HepG2 (cell line): Measurements from ENCODE around the gene ZNF316. TPM values are rescaled to one million over a fixed set of nuclear protein-coding genes. Genes with fewer than 3 reads are reported as not detected.

Source experiments
- ATAC-seq: fragments of 200-7000 bp; cut with Tn5 transposase; 3 replicates; pipeline ENCODE4 v1.9.1; 2020; ENCODE audit warnings: mild to moderate bottlenecking, moderate library complexity
- BruUV-seq: library from RNA; stranded (reverse); fragments of 400-500 nt; replicated peaks from 2 replicates; lab custom pipeline; 2021; lab: Mats Ljungman, UMichigan
- CTCF ChIA-PET: fragments of 300-600 bp; formaldehyde crosslinking; extraction: SDS; loops from one replicate; lab custom pipeline; 2021; ENCODE audit warnings: low total read pairs, inconsistent platforms, low intra/inter-chr PET ratio; lab: Yijun Ruan, JAX
- POLR2A ChIA-PET: fragments of 350-600 bp; sonication (Branson Sonifier 250); formaldehyde crosslinking; loops from one replicate; lab custom pipeline; 2020; ENCODE audit warnings: antibody characterized with exemption, inconsistent platforms; lab: Yijun Ruan, JAX
- DNase-seq: peaks from one replicate; pipeline ENCODE4 v3.0.0-alpha.2; 2015; ENCODE audit warnings: low spot score
- FAIRE-seq: peaks from 3 replicates; lab custom pipeline; 2011; peaks lifted over from hg19 to GRCh38; lab: Jason Lieb, UNC
- H2AFZ ChIP-seq: one replicate; pipeline ENCODE4 v1.6.1; 2011; ENCODE audit warnings: low read length, inconsistent platforms
- H3K27ac ChIP-seq: fragments of 300-600 bp; 3 replicates; pipeline ENCODE4 v1.8.0; 2011; ENCODE audit warnings: mixed run types, mild to moderate bottlenecking, mixed read lengths, low read length, inconsistent platforms; ENCODE audit not compliant: insufficient read depth; ENCODE audit errors: extremely low read length
- H3K27me3 ChIP-seq, 2 experiments: fragments of 200-600 bp in 1 of 2; 2 replicates in 1 of 2; 3 replicates in 1 of 2; pipeline versions ENCODE4 v1.6.0 to v1.8.0; 2011; ENCODE audit warnings: low read length in 2 of 2, mild to moderate bottlenecking in 2 of 2, moderate library complexity in 2 of 2, inconsistent platforms in 1 of 2; ENCODE audit not compliant: insufficient read depth in 2 of 2, control insufficient read depth in 1 of 2
- H3K36me3 ChIP-seq, 2 experiments: fragments of 200-600 bp in 1 of 2; replicated peaks in 1 of 2; 2 replicates in 1 of 2; 3 replicates in 1 of 2; pipeline versions ENCODE4 v1.5.1 to v1.8.0; 2011; ENCODE audit warnings: low read length in 2 of 2, inconsistent platforms in 1 of 2; ENCODE audit not compliant: insufficient read depth in 2 of 2, control insufficient read depth in 1 of 2
- H3K4me1 ChIP-seq: 2 replicates; pipeline ENCODE4 v1.5.1; 2012; ENCODE audit warnings: low read length, inconsistent platforms; ENCODE audit not compliant: insufficient read depth
- H3K4me2 ChIP-seq: 2 replicates; pipeline ENCODE4 v1.6.0; 2011; ENCODE audit warnings: low read depth, low read length, inconsistent platforms
- H3K4me3 ChIP-seq, 3 experiments: fragments of 200-600 bp in 1 of 3; sonication (generic), shearing (Covaris generic) in 1 of 3; replicated peaks in 1 of 3; 2 replicates each; pipeline ENCODE4 v1.5.1; 2011 to 2016; ENCODE audit warnings: low read length in 3 of 3, inconsistent platforms in 2 of 3, low read depth in 2 of 3, mild to moderate bottlenecking in 2 of 3, control low read depth in 1 of 3, mixed read lengths in 1 of 3; ENCODE audit not compliant: insufficient read depth in 1 of 3
- H3K79me2 ChIP-seq: one replicate; pipeline ENCODE4 v1.6.1; 2011; ENCODE audit warnings: low read length, inconsistent platforms; ENCODE audit not compliant: insufficient read depth
- H3K9ac ChIP-seq: 2 replicates; pipeline ENCODE4 v1.6.0; 2011; ENCODE audit warnings: mild to moderate bottlenecking, low read depth, low read length, inconsistent platforms; ENCODE audit not compliant: insufficient read depth
- H3K9me3 ChIP-seq: 2 replicates; pipeline ENCODE4 v1.5.1; 2012; ENCODE audit warnings: mild to moderate bottlenecking, low read length
- H4K20me1 ChIP-seq: 2 replicates; pipeline ENCODE4 v1.6.0; 2011; ENCODE audit warnings: inconsistent platforms, mild to moderate bottlenecking, low read length, moderate library complexity; ENCODE audit not compliant: insufficient read depth
- HDAC6 ChIP-seq: fragments of 200-600 bp; sonication (generic); IDR thresholded peaks from 2 replicates; pipeline ENCODE4 v1.7.0; 2017; ENCODE audit warnings: mild to moderate bottlenecking, antibody characterized with exemption, low read length, low read depth
- KDM5A ChIP-seq: fragments of 200-600 bp; sonication (generic); IDR thresholded peaks from 2 replicates; pipeline ENCODE4 v1.7.0; 2018; ENCODE audit warnings: antibody characterized with exemption, mild to moderate bottlenecking, low read length, borderline replicate concordance
- MEF2D ChIP-seq: sonication (generic); formaldehyde crosslinking; IDR thresholded peaks from 2 replicates; pipeline ENCODE4 v1.5.1; 2020; ENCODE audit warnings: mild to moderate bottlenecking, missing genetic modification reagents
- NR2F6 ChIP-seq, 2 experiments: IDR thresholded peaks; 2 replicates each; pipeline ENCODE4 v1.6.1; 2016; ENCODE audit warnings: antibody characterized with exemption in 1 of 2, mild to moderate bottlenecking in 1 of 2
- PHF20 ChIP-seq: sonication (generic); formaldehyde crosslinking; IDR thresholded peaks from 2 replicates; pipeline ENCODE4 v1.5.0; 2020; ENCODE audit warnings: mild to moderate bottlenecking, missing genetic modification reagents
- SNAI1 ChIP-seq: sonication (generic); formaldehyde crosslinking; IDR thresholded peaks from 2 replicates; pipeline ENCODE4 v1.5.0; 2020; ENCODE audit warnings: mild to moderate bottlenecking, missing genetic modification reagents, borderline replicate concordance
- ZNF629 ChIP-seq: sonication (generic); formaldehyde crosslinking; conservative IDR thresholded peaks from 2 replicates; pipeline ENCODE4 v1.5.0; 2020; ENCODE audit warnings: missing genetic modification reagents
- ZSCAN25 ChIP-seq: sonication (generic); formaldehyde crosslinking; IDR thresholded peaks from 2 replicates; pipeline ENCODE4 v1.8.0; 2022; ENCODE audit warnings: mild to moderate bottlenecking, missing genetic modification reagents
- ZSCAN9 ChIP-seq: IDR thresholded peaks from 2 replicates; pipeline ENCODE4 v1.6.1; 2016; ENCODE audit warnings: borderline replicate concordance
- WGBS: methylation state at CpG from one replicate; pipeline ENCODE4 v1.1.6; 2017; ENCODE audit warnings: low lambda C conversion rate; 5-methylcytosine and 5-hydroxymethylcytosine counted together
- in situ Hi-C: cut with HindIII; loops from 2 replicates; pipeline ENCODE4 v1.10.0; 2017; ENCODE audit warnings: low pct_unique_long_range_greater_than_20kb; ENCODE audit not compliant: extremely low pct_ligation_motif_present
- intact Hi-C: fragments of 100-400 bp; cut with micrococcal nuclease; formaldehyde crosslinking; loops from one replicate; pipeline ENCODE4 v1.10.0; 2022; ENCODE audit not compliant: unreplicated experiment
- polyA plus RNA-seq, 8 experiments: library from polyadenylated mRNA; depleted of rRNA in 3 of 8; stranded (reverse) in 7 of 8; unstranded in 1 of 8; fragments of >200 nt; fragmentation: Illumina TruSeq in 4 of 8; extraction: Trizol in 4 of 8; gene quantifications; 2 replicates each; pipeline versions ENCODE4 v1.2.1 to v1.2.3, GENCODE V29; 2011 to 2016; ENCODE audit warnings: low read depth in 4 of 8, missing spikeins in 1 of 8, mixed read lengths in 1 of 8; ENCODE audit not compliant: insufficient read depth in 1 of 8
- total RNA-seq, 5 experiments: library from RNA; depleted of rRNA; stranded (reverse); fragments of >200 nt; fragmentation: Illumina TruSeq; extraction: Trizol; gene quantifications; 2 replicates each; pipeline ENCODE4 v1.2.3, GENCODE V29; 2016; ENCODE audit warnings: low read depth in 1 of 5
- TF ChIP-seq, protein P1 (sequence below): sonication (generic); formaldehyde crosslinking; IDR thresholded peaks from 2 replicates; pipeline ENCODE4 v1.5.1; 2020; ENCODE audit warnings: mild to moderate bottlenecking, missing genetic modification reagents, borderline replicate concordance
- TF ChIP-seq, protein P2 (sequence below): sonication (generic); formaldehyde crosslinking; IDR thresholded peaks from 2 replicates; pipeline ENCODE4 v1.4.0; 2020; ENCODE audit warnings: missing genetic modification reagents, borderline replicate concordance
- TF ChIP-seq, protein P3 (sequence below): sonication (generic); formaldehyde crosslinking; IDR thresholded peaks from 2 replicates; pipeline ENCODE4 v1.5.0; 2020; ENCODE audit warnings: mild to moderate bottlenecking, missing genetic modification reagents, moderate library complexity

Gene ZNF316
- total and polyA plus RNA-seq, 2 of the 13 experiments (the other 11 are each of a cell fraction or from before 2014, with no cell fraction given): 4.3 to 9.9 TPM

DNA sequence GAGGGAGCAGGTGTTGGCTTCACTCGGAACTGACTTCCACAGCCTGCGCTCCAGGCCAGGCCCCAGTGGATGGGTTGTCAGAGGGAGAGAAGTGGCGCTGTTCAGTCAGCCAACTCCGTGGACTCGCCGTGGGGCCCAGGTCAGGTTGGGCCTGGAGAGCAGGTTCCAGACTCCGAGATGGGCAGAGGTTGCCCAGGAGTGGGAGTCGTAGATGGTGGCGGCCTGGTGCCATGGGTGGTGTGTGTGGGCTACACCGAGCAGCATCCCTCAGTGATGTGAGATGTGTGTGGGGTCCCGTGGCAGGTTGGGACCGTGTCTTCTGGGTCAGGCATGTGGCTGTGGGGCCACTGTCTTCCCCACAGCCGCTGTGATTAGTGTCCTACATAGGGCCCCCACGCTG is 10.4 kb downstream of the ZNF316 start (continued):
- TF ChIP-seq KDM5A: no peak
- TF ChIP-seq SNAI1 (CRISPR knock-in tag): no peak
- TF ChIP-seq, protein P1, sequence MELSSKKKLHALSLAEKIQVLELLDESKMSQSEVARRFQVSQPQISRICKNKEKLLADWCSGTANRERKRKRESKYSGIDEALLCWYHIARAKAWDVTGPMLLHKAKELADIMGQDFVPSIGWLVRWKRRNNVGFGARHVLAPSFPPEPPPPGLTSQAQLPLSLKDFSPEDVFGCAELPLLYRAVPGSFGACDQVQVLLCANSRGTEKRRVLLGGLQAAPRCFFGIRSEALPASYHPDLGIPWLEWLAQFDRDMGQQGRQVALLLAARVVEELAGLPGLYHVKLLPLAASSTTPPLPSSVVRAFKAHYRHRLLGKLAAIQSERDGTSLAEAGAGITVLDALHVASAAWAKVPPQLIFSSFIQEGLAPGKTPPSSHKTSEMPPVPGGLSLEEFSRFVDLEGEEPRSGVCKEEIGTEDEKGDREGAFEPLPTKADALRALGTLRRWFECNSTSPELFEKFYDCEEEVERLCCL (CRISPR knock-in tag): no peak
- no peak for TF ChIP-seq PHF20
- TF ChIP-seq, all 625 proteins: peak for 0

DNA sequence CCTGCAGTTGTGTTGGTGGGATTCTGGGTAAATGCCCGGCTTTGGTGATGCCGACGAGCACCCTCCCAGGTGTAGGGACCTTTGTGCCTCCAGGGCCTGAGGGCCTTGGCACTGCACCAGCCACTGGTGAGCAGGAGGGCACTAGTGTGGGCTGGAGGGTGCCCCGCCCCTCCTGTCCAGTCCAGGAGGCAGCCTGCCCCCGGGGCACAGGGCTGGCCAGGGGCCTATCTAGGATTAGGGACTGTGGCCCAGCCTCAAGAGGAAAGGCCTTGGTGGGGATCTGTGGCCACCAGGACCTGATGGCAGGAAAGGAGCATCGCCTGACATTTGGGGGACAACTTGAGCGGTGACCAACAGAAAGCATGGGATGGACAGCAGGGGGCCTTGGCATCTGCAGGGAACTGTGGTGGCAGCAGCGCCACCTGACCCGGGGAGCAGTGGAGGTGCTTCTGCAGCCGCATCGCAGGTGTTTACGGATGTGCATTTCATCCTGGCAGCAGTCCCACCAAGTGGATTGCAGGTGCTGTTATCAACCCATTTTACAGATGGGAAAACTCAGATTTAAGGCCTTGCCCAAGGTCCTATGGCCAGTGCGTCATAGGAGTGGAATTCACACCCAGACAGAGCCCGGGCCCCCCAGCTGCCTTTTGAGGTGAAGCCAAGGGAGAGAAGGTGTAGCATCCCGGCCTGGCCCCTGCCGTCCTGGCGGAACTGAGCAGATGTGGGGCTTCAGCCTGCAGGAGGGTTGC is 11.1 kb downstream of the ZNF316 start:
- no peaks in the 10 kb centered on the region for H3K4me1 ChIP-seq
- H4K20me1 ChIP-seq: no peaks in the 10 kb centered on the region
- no TSS peak for BruUV-seq
- ATAC-seq (no peak), DNase-seq (no peak), FAIRE-seq (no peak)
- no peak overlapping the region for H3K4me2 ChIP-seq
- WGBS: 97% methylated on average over 12 of the region's 17 CpGs
- no peaks in the 10 kb centered on the region for H3K9me3 ChIP-seq
- intact Hi-C loops: no loop called here
- no peak overlapping the region for H3K9ac ChIP-seq
- ChIA-PET CTCF (no interaction called here), POLR2A (no interaction called here)
- peaks cover 15 to 41% of the 10 kb centered on the region in 2 experiments; a peak in 4 of 5 replicates for H3K36me3 ChIP-seq
- no peaks in the 10 kb centered on the region for H3K27me3 ChIP-seq
- no peak overlapping the region for H3K27ac ChIP-seq
- H2AFZ ChIP-seq: no peak overlapping the region
- in situ Hi-C loops: no loop called here
- H3K4me3 ChIP-seq: no peak overlapping the region
- TF ChIP-seq, protein P2, sequence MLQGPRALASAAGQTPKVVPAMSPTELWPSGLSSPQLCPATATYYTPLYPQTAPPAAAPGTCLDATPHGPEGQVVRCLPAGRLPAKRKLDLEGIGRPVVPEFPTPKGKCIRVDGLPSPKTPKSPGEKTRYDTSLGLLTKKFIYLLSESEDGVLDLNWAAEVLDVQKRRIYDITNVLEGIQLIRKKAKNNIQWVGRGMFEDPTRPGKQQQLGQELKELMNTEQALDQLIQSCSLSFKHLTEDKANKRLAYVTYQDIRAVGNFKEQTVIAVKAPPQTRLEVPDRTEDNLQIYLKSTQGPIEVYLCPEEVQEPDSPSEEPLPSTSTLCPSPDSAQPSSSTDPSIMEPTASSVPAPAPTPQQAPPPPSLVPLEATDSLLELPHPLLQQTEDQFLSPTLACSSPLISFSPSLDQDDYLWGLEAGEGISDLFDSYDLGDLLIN (CRISPR knock-in tag): no peak
- TF ChIP-seq ZSCAN25 (CRISPR knock-in tag): no peak
- no peak for TF ChIP-seq NR2F6 (IDR thresholded peaks at IDR 0.05)
- no peak for TF ChIP-seq NR2F6 (CRISPR knock-in tag; IDR thresholded peaks at IDR 0.05)
- no peak for TF ChIP-seq MEF2D
- TF ChIP-seq, protein P3, sequence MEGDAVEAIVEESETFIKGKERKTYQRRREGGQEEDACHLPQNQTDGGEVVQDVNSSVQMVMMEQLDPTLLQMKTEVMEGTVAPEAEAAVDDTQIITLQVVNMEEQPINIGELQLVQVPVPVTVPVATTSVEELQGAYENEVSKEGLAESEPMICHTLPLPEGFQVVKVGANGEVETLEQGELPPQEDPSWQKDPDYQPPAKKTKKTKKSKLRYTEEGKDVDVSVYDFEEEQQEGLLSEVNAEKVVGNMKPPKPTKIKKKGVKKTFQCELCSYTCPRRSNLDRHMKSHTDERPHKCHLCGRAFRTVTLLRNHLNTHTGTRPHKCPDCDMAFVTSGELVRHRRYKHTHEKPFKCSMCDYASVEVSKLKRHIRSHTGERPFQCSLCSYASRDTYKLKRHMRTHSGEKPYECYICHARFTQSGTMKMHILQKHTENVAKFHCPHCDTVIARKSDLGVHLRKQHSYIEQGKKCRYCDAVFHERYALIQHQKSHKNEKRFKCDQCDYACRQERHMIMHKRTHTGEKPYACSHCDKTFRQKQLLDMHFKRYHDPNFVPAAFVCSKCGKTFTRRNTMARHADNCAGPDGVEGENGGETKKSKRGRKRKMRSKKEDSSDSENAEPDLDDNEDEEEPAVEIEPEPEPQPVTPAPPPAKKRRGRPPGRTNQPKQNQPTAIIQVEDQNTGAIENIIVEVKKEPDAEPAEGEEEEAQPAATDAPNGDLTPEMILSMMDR (CRISPR knock-in tag): 0 out of 2 replicates have a peak, but pooled peaks have one; percentile 8
- TF ChIP-seq ZSCAN9 (CRISPR knock-in tag): no peak
- TF ChIP-seq HDAC6: no peak
- peak; percentile 71 for TF ChIP-seq ZNF629 (CRISPR knock-in tag)
- H3K79me2 ChIP-seq: no peaks in the 10 kb centered on the region
